Endodermal cell (in vitro differentiated cells): ENCODE data around the gene DDR2. TPM values are rescaled to one million over a fixed set of nuclear protein-coding genes. Genes with fewer than 3 reads are reported as not detected.

Source experiments
- DNase-seq: peaks from one replicate; pipeline ENCODE4 v3.0.0-alpha.2; 2017
- H3K27ac ChIP-seq: 2 replicates; pipeline ENCODE4 v1.5.1; 2013; ENCODE audit warnings: mild to moderate bottlenecking, low read depth, low read length, moderate library complexity
- H3K27me3 ChIP-seq: 2 replicates; pipeline ENCODE4 v1.6.1; 2013; ENCODE audit warnings: mild to moderate bottlenecking, low read length, moderate library complexity; ENCODE audit not compliant: insufficient read depth, control insufficient read depth, poor library complexity, severe bottlenecking
- H3K36me3 ChIP-seq: 2 replicates; pipeline ENCODE4 v1.7.0; 2013; ENCODE audit warnings: mild to moderate bottlenecking, low read length, moderate library complexity; ENCODE audit not compliant: control insufficient read depth, insufficient read depth
- H3K4me1 ChIP-seq: one replicate; pipeline ENCODE4 v1.7.0; 2013; ENCODE audit warnings: low read length; ENCODE audit not compliant: control insufficient read depth, insufficient read depth
- H3K4me3 ChIP-seq: 2 replicates; pipeline ENCODE4 v1.5.1; 2013; ENCODE audit warnings: mild to moderate bottlenecking, low read length, moderate library complexity
- H3K9ac ChIP-seq: 2 replicates; pipeline ENCODE4 v1.6.1; 2013; ENCODE audit warnings: mild to moderate bottlenecking, low read length, moderate library complexity; ENCODE audit not compliant: poor library complexity, severe bottlenecking; ENCODE audit errors: extremely low read depth
- H3K9me3 ChIP-seq: 2 replicates; pipeline ENCODE4 v1.6.1; 2013; ENCODE audit warnings: mild to moderate bottlenecking, low read length, moderate library complexity; ENCODE audit not compliant: control insufficient read depth
- H3K27ac Mint-ChIP-seq: 2 replicates; pipeline ENCODE4 v1.8.0; 2020; ENCODE audit warnings: mixed read lengths
- H3K27me3 Mint-ChIP-seq: 2 replicates; pipeline ENCODE4 v1.8.0; 2021; ENCODE audit warnings: mild to moderate bottlenecking, mixed read lengths; ENCODE audit not compliant: insufficient read depth
- H3K36me3 Mint-ChIP-seq: 2 replicates; pipeline ENCODE4 v1.8.0; 2020; ENCODE audit warnings: low read depth, mixed read lengths
- H3K4me1 Mint-ChIP-seq: 2 replicates; pipeline ENCODE4 v1.8.0; 2020; ENCODE audit warnings: mixed read lengths
- H3K4me3 Mint-ChIP-seq: 2 replicates; pipeline ENCODE4 v1.8.0; 2020; ENCODE audit warnings: mild to moderate bottlenecking, moderate library complexity, mixed read lengths
- H3K9me3 Mint-ChIP-seq: 2 replicates; pipeline ENCODE4 v1.8.0; 2020; ENCODE audit warnings: mild to moderate bottlenecking, mixed read lengths
- WGBS, 2 experiments: methylation state at CpG; one replicate each; pipeline versions ENCODE4 v1.1.5 to v1.1.7; 2013; ENCODE audit warnings: missing lambda C conversion rate in 2 of 2, mixed read lengths in 1 of 2; ENCODE audit not compliant: insufficient coverage in 1 of 2, insufficient read length in 1 of 2; 5-methylcytosine and 5-hydroxymethylcytosine counted together
- total RNA-seq, 2 donors: library from RNA; stranded (reverse); fragmentation: NEBNext Ultra II Directional in 1 of 2; extraction: Animal tissue kit (Norgen Biotek cat#: 25700) in 1 of 2; gene quantifications; 2 replicates in 1 of 2; 3 replicates in 1 of 2; pipeline ENCODE4 v1.2.1, GENCODE V29; 2021
- TF ChIP-seq, protein P1 (sequence below): fragments of 200-600 bp; sonication (generic); conservative IDR thresholded peaks from 2 replicates; pipeline ENCODE4 v1.5.0; 2021; ENCODE audit warnings: antibody characterized with exemption, mild to moderate bottlenecking

The DDR2 gene
- total RNA-seq, 2 donors from 2014 or later, result 0.26 to 0.55 TPM

- H3K27me3 Mint-ChIP-seq, result no peaks in the 10 kb centered on the region
- H3K27ac ChIP-seq, result no peak overlapping the region
- H3K9me3 Mint-ChIP-seq, result peaks cover 6% of the 10 kb centered on the region
- DNase-seq, result no peak
- H3K27me3 ChIP-seq, result no peaks in the 10 kb centered on the region
- H3K4me3 ChIP-seq, result no peak overlapping the region
- no peak overlapping the region for H3K4me3 Mint-ChIP-seq
- H3K27ac Mint-ChIP-seq, result no peak overlapping the region
- H3K36me3 ChIP-seq, result peaks cover 26% of the 10 kb centered on the region
- peaks cover 5% of the 10 kb centered on the region for H3K9me3 ChIP-seq
- TF ChIP-seq, protein P1, sequence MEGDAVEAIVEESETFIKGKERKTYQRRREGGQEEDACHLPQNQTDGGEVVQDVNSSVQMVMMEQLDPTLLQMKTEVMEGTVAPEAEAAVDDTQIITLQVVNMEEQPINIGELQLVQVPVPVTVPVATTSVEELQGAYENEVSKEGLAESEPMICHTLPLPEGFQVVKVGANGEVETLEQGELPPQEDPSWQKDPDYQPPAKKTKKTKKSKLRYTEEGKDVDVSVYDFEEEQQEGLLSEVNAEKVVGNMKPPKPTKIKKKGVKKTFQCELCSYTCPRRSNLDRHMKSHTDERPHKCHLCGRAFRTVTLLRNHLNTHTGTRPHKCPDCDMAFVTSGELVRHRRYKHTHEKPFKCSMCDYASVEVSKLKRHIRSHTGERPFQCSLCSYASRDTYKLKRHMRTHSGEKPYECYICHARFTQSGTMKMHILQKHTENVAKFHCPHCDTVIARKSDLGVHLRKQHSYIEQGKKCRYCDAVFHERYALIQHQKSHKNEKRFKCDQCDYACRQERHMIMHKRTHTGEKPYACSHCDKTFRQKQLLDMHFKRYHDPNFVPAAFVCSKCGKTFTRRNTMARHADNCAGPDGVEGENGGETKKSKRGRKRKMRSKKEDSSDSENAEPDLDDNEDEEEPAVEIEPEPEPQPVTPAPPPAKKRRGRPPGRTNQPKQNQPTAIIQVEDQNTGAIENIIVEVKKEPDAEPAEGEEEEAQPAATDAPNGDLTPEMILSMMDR, result no peak
- peaks cover 16% of the 10 kb centered on the region for H3K36me3 Mint-ChIP-seq
- H3K9ac ChIP-seq, result no peak overlapping the region
- 93 to 100% methylated on average over 3 of the region's 3 CpGs for WGBS, 2 experiments
- no peaks in the 10 kb centered on the region for H3K4me1 Mint-ChIP-seq
- H3K4me1 ChIP-seq, result no peaks in the 10 kb centered on the region
These were observed 26.9 kb upstream of the DDR2 start for GRCh38 chr1:162605225-162605927.

DNA sequence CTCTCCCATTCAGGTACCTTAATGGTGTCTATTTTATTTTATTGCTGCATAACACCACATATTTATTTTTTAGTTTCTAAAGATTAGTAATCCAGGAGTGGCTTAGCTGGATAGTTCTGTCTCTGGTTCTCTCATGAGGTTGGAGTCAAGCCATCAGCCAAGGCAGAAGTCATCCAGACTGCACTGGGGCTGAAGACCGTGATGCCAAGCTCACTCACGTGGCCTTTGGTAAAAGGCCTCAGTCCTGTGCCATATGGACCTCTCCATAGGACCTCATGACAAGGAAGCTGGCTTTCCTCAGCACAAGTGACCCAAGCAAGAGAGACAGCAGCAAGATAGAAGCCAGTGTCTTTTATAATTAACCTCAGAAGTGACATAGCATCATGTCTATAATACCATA lies 23.0 kb upstream of the DDR2 start:
- no peak overlapping the region for H3K4me3 Mint-ChIP-seq
- Histone ChIP-seq H3K9ac (no peak overlapping the region), H3K27me3 (no peaks in the 10 kb centered on the region), H3K36me3 (no peaks in the 10 kb centered on the region), H3K27ac (no peak overlapping the region), H3K4me3 (no peak overlapping the region), H3K4me1 (no peaks in the 10 kb centered on the region), H3K9me3 (no peaks in the 10 kb centered on the region)
- H3K27me3 Mint-ChIP-seq, result no peaks in the 10 kb centered on the region
- H3K27ac Mint-ChIP-seq, result no peak overlapping the region
- peaks cover 1% of the 10 kb centered on the region for H3K9me3 Mint-ChIP-seq
- H3K4me1 Mint-ChIP-seq, result no peaks in the 10 kb centered on the region
- no peak for DNase-seq
- TF ChIP-seq, protein P1, result no peak
- H3K36me3 Mint-ChIP-seq, result no peaks in the 10 kb centered on the region
- WGBS, 2 experiments, result 94 to 100% methylated on average over 2 of the region's 2 CpGs

GRCh38 chr1:162612606-162613400 lies 19.5 kb upstream of the DDR2 start:
- Histone ChIP-seq H3K4me3 (no peak overlapping the region), H3K9ac (no peak overlapping the region), H3K9me3 (peaks cover 29% of the 10 kb centered on the region), H3K27ac (no peak overlapping the region), H3K36me3 (no peaks in the 10 kb centered on the region), H3K4me1 (no peaks in the 10 kb centered on the region), H3K27me3 (no peaks in the 10 kb centered on the region)
- TF ChIP-seq, protein P1, result no peak
- no peak for DNase-seq
- Mint-ChIP-seq H3K27ac (no peak overlapping the region), H3K36me3 (peaks cover 3% of the 10 kb centered on the region), H3K4me3 (no peak overlapping the region), H3K4me1 (no peaks in the 10 kb centered on the region), H3K9me3 (peaks cover 18% of the 10 kb centered on the region), H3K27me3 (no peaks in the 10 kb centered on the region)
- 92 to 93% methylated on average over 5 to 8 of the region's 8 CpGs for WGBS, 2 experiments
